ENCODE results near the gene KRT35.

Gene KRT35

GRCh38 chr17:41486809-41487530 is 6.0 kb upstream of the KRT35 start:
- peak in 1 of 2 donors; percentile 35 for DNase-seq

GRCh38 chr17:41486316-41486715 is 5.4 kb upstream of the KRT35 start:
- DNase-seq, result no peak

GRCh38 chr17:41484920-41485904 is 4.3 kb upstream of the KRT35 start:
- DNase-seq, result no peak

- no peak for DNase-seq
Measured at GRCh38 chr17:41483991-41484826, 3.3 kb upstream of the KRT35 start.

GRCh38 chr17:41483531-41483930 is 2.6 kb upstream of the KRT35 start:
- DNase-seq, result no peak

- no peak for DNase-seq
Measured at GRCh38 chr17:41480581-41480980, 370 bp downstream of the KRT35 start.

GRCh38 chr17:41480136-41480535 is 815 bp downstream of the KRT35 start:
- DNase-seq, result no peak

GRCh38 chr17:41478237-41478636 is 2.7 kb downstream of the KRT35 start:
- no peak for DNase-seq

GRCh38 chr17:41476866-41477815 is 3.8 kb downstream of the KRT35 start:
- no peak for DNase-seq

GRCh38 chr17:41475421-41475820 is 5.5 kb downstream of the KRT35 start:
- no peak for DNase-seq

- no peak for DNase-seq
Measured at GRCh38 chr17:41474863-41475262, 6.1 kb downstream of the KRT35 start.

GRCh38 chr17:41468346-41468745 is 12.6 kb downstream of the KRT35 start:
- DNase-seq, result no peak

GRCh38 chr17:41467561-41467960 is 13.4 kb downstream of the KRT35 start:
- no peak for DNase-seq

- no peak for DNase-seq
Measured at GRCh38 chr17:41466988-41467387, 14.0 kb downstream of the KRT35 start, which contains the start of gene KRT32. Gene KRT32, minus strand, starts transcription at chr17:41467386. Its CDS starts 61 bp downstream, at chr17:41467325.

GRCh38 chr17:41464682-41465081 is 16.3 kb downstream of the KRT35 start:
- no peak for DNase-seq

- no peak for DNase-seq
Measured at GRCh38 chr17:41464173-41464572, 16.8 kb downstream of the KRT35 start.

GRCh38 chr17:41463746-41464145 is 17.2 kb downstream of the KRT35 start:
- DNase-seq, result no peak

- DNase-seq, result no peak
Measured at GRCh38 chr17:41462705-41463104, 18.2 kb downstream of the KRT35 start.

- DNase-seq, result no peak
Measured at GRCh38 chr17:41457676-41458075, 23.3 kb downstream of the KRT35 start.

GRCh38 chr17:41456204-41456603 is 24.7 kb downstream of the KRT35 start:
- DNase-seq, result no peak

GRCh38 chr17:41455236-41455635 is 25.7 kb downstream of the KRT35 start:
- DNase-seq, result no peak

- no peak for DNase-seq
Measured at GRCh38 chr17:41453066-41453465, 27.9 kb downstream of the KRT35 start.
